CD4-positive, alpha-beta T cell treated with Interferon alpha-2 for 1 hour (primary cell): ENCODE results near the gene GHDC.
"Not testable (repeated sequence)": the region's sequence is repeated elsewhere in the genome, so short reads cannot be mapped to it uniquely, and the experiment has no call there.

Source experiments
- DNase-seq, 2 donors: peaks; one replicate each; pipeline ENCODE4 v3.0.0-alpha.2; 2020 to 2022

Gene GHDC

DNA sequence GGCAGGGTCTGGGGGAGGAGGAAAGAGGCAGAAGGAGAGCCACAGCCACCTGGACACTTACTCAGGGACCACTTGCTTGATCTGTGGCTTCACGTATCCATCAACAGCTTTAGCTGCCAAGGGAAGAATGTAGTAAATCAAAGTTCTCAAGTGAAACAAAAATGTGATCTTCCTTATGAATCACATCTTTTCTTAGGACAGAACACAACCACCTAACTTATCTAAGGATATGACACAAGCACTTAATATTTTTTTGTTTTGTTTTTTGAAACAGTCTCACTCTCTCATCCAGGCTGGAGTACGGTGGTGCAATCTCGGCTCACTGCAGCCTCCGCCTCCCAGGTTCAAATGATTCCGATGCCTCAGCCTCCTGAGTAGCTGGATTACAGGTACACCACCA lies 8.4 kb upstream of the GHDC start:
- DNase-seq: no peak

DNA sequence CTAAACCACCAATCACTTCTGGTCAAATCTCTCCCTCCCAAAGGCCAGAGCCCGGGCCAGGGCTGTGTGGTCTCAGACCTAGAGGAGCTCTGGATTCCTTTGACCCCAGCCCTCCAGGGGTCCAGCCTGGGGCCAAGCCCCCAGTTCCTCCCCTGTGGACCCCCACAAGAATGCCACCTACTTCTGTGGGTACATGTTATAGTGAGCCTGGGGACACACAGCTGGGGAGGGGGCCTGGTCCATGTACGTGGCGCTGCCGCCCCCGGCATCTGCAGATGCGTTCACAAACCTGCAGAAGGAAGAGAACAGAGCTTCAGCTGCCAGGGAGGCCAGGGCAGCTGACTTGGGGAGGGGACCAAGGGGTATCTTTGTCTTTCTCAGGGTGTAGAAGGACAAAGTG lies 7.9 kb upstream of the GHDC start:
- no peak for DNase-seq

- no peak for DNase-seq
These were observed 7.1 kb upstream of the GHDC start for GRCh38 chr17:42201458-42201772.

- DNase-seq: no peak
These were observed 6.6 kb upstream of the GHDC start for GRCh38 chr17:42200706-42201457.

- DNase-seq: no peak
These were observed 5.2 kb upstream of the GHDC start for GRCh38 chr17:42199416-42200011.

DNA sequence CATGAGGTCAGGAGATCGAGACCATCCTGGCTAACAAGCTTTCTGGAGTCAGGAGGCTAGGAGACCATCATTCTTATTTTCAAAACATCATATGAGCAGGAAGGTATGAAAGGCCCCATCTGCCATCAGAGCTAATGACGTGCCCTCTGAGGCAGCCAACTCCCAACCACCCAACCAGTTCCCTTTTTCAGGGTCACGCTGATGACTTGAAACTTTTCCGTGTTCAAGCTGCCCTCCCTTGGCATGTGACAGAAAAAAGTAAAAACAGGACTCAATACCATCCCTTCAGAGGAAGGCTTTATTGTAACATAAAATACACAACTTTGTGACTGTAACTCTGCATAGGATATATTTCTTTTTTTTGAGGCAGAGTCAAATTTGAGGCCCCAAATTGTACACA lies 4.6 kb upstream of the GHDC start:
- peak in 1 of 2 donors; percentile 57 for DNase-seq

DNA sequence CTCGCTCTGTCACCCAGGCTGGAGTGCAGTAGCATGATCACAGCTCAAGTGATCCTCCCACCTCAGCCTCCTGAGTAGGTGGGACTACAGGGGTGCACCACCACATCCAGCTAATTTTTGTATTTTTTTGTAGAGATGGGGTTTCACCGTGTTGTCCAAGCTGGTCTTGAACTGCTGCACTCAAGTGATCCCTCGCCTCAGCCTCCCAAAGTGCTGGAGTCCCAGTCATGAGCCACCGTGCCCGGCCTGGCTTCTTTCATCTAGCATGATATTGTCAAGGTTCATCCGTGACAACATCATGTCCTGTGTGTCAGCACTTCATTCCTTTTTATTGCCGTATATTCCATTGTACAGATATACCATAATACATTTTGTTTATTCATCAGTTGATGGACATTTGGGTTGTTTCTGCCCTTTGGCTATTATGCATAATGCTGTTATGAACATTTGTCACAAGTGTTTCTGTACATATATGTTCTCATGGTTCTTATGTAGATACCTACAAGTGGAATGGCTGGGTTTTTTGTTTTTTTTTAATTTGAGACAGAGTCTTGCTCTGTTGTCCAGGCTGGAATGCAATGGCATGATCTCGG lies 3.4 kb upstream of the GHDC start:
- no peak for DNase-seq

DNA sequence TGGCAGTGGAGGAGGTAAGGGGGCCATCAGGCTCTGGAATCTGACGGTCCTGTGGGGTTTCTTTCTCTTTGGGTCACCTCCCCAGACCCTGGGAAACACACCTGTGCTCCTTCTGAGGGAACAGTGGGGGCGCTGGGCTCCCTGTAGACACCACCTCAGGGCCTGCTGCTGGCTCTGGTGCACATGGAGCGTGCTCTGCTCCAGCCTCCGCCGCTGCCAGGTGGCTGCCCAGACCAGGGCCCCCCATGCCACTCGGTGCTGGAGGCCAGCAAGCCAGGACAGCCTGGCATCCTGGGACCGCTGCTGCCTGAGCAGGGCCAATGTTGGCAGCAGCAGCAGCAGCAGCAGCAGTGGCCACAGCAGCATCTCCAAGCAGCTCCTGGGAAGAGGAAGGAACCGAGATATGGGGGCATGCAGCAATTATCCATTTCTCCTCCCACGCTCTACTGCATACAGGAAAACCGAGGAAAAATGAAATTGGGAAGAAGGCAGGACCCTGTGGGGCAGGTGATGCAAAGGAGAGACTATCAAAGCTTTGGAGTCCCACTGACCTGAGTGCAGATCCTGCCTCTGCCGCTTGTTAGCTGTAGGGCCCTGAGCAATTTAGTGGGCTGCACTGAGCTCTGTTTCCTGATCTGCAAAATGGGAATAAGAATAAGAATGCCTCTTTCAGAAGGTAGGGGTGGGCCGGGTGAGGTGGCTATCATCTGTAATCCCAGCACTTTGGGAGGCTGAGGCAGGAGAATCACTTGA lies 902 bp downstream of the GHDC start:
- DNase-seq: no peak

- DNase-seq: no peak
These were observed 1.8 kb downstream of the GHDC start for GRCh38 chr17:42192189-42193126.

DNA sequence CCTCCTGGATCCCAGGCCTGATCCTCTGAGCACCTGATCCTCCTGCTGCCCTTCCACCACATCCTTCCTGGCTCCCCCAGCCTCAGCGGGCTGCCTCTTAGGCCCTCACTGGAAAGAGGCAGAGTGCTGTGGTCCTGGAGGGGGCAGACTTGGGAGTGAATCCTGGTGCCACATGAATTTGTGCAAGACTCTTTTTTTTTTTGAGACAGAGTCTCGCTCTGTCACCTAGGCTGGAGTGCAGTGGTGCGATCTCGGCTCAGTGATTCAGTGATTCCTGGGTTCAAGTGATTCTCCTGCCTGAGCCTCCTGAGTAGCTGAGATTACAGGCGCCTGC lies 3.1 kb downstream of the GHDC start:
- no peak for DNase-seq

DNA sequence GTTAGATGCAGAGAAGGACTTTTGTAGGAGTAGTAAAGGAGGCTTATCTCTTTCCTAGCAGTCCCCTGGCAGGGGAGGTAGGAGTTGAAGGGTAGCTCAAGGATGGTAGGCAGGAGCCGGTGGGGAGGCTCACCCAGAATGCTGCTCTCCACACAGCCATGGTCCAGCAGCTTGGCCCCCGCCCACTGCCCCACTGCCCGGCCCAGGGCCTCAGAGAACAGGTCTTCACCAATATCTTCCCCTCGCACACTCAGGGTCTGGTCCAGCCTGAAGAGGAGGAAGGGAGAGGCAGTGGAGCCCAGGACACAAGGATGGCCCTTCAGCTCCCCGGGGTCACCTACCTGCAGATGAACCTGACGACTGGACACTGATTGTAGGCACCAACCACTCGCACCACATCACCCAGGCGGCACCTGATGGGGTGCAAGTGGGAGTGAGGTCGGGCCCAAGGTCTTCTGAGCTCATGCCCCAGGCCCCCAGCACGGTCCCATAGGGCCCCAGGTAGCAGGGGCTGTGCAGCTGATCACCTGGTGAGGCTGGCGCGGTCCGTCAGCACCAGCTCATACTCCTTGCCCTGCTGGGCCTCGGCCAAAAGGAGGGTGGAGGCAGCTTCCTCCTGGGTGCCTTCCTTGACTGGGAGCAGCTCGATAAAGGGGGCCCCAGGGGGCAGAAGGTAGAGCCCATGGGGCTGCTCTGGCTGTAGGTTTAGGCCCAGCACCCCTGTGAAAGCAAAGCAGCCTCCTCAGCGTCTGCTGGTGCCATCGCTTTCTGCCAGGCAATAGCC lies 3.6 kb downstream of the GHDC start:
- DNase-seq: no peak

DNA sequence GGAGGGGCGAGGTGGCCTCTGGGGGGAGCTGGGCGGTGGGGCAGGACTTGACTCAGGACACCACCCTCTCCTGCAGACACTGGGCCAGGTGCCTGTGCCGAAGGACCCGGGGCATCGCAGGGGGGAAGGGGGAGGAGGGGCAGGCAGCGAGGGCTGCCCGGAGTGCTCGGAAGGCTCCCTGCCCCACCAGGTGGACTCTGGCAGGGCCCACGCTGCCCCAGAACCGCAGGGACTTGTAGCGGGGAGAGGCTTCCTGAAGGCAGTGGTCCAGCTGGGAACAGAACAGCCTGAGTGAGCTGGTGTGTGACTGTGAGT lies 4.7 kb downstream of the GHDC start:
- no peak for DNase-seq

GRCh38 chr17:42188749-42189650 lies 5.3 kb downstream of the GHDC start:
- no peak for DNase-seq

GRCh38 chr17:42187833-42188232 lies 6.5 kb downstream of the GHDC start:
- no peak for DNase-seq

DNA sequence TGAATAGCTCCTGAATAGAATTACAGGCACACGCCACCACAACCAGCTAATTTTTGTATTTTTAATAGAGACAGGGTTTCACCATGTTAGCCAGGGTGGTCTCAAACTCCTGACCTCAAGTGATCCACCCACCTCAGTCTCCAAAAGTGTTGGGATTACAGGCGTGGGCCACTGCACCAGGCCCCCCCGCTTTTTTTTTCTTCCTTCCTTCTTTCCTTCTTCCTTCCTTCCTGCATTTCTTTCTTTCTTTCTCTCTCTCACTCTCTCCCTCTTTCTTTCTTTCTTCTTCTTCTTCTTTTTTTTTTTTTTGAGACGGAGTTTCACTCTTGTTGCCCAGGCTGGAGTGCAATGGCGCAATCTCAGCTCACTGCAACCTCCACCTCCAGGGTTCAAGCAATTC lies 8.1 kb downstream of the GHDC start:
- DNase-seq: not testable (repeated sequence)

DNA sequence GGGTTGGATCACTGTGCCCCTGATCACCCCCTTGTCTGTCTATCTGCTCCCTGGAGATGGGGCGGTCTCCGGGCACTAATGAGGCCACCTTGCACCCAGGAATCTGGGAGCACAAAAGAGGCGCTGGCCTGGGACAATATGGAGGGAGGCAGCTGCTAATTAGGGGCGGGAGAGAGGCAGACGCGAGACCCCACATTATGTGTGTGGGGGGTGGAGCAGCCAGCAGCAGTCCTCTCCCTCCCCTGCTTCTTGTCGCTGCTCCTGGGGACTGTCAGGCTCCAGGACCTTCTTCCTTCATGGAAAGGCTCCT lies 8.7 kb downstream of the GHDC start:
- DNase-seq: no peak

DNA sequence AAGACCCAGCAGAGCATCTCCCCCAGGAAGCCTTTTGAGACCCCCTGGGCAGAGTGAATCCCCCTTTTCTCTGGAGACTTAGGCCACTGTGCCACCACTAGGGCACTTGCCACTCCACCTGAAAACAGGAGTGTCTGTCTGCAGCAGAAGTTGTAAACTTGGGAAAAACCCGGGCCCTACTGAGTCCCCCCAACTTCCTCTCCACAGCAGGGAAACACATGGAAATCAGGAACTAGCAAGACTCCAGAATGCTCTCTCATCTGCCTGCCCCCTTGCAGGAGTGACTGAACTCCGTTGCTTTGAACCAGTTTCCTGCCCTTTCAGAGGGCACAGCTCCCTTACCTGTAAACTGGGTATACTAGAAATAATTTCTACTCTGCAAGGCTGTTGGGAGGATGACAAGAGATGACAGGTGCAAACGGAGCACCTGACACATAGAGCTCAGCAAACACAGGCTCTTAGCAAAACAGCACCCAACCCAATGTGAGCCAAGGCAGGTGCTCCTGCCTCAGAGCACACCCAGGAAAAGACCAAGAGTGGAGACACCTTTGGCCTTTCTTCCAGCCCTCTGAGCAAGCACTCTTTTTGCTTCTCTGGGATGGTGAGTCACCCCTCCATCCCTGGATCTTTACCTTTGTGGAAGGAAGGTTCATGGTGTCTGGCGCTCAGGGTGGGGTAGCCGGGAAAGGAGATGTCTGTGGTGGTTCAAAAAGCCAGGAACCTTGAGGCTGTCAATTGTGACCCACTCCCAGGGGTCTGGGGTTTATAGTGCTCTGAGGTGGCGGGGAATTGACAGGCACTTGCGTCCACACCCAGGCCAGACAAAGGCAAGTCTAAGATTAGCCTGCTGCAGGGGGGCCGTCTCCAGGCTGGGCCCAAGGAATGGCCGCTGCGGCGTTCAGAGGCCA lies 9.3 kb downstream of the GHDC start, which contains the start of gene HCRT:
Gene HCRT, minus strand, starts transcription at position 740 of the 908 bp plus-strand sequence. Its CDS starts 87 bp downstream, at position 653.
- DNase-seq: no peak

GRCh38 chr17:42183741-42184711 lies 10.3 kb downstream of the GHDC start:
- peak; percentile 76 to 84 for DNase-seq
